ENCODE data around the gene VPS26B. TPM values are rescaled to one million over a fixed set of nuclear protein-coding genes. Genes with fewer than 3 reads are reported as not detected.

The VPS26B gene
- total RNA-seq, 1 donor from 2014 or later = 46.6 TPM

DNA sequence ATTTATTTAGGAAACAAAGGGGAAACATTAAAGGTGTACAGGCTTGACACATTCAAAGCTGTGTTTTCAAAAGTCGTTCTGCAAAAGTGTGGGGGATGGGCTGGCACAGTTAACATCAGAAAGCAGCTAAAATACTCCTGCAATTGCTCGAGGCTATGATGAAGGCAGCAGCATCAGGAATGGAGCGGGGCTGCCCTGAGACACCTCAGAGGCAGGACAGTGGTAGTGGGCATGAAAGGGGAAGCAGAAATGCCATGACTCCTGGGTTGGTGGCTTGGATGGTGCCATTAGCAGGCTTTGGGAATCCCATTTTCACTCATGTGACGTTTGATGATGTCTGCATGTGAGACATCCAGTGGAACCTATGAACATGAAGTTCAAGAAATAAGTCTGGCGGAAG, 1.4 kb upstream of the VPS26B start:
- H3K4me3 Mint-ChIP-seq (ENCODE audit: unreplicated experiment) = peak overlapping the region; percentile 89
- H3K27me3 ChIP-seq (ENCODE audit: insufficient read depth, low read length) = no peaks in the 10 kb centered on the region
- H4K20me1 ChIP-seq (ENCODE audit: insufficient read depth, low read length) = peaks cover 43% of the 10 kb centered on the region
- H3K4me2 ChIP-seq (ENCODE audit: low read length) = peak overlapping the region; percentile 100
- TF ChIP-seq EZH2 (IDR thresholded peaks at IDR 0.05; ENCODE audit: insufficient read depth, low read length) = no peak
- TF ChIP-seq, protein P1, sequence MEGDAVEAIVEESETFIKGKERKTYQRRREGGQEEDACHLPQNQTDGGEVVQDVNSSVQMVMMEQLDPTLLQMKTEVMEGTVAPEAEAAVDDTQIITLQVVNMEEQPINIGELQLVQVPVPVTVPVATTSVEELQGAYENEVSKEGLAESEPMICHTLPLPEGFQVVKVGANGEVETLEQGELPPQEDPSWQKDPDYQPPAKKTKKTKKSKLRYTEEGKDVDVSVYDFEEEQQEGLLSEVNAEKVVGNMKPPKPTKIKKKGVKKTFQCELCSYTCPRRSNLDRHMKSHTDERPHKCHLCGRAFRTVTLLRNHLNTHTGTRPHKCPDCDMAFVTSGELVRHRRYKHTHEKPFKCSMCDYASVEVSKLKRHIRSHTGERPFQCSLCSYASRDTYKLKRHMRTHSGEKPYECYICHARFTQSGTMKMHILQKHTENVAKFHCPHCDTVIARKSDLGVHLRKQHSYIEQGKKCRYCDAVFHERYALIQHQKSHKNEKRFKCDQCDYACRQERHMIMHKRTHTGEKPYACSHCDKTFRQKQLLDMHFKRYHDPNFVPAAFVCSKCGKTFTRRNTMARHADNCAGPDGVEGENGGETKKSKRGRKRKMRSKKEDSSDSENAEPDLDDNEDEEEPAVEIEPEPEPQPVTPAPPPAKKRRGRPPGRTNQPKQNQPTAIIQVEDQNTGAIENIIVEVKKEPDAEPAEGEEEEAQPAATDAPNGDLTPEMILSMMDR (IDR thresholded peaks at IDR 0.05; ENCODE audit: insufficient read depth, low read depth, low read length) = no peak
- peaks cover 25% of the 10 kb centered on the region for H3K4me1 ChIP-seq (ENCODE audit: insufficient read depth, low read length)
- H3K9ac ChIP-seq (ENCODE audit: low read length) = peak overlapping the region; percentile 94
- H2AFZ ChIP-seq (ENCODE audit: low read depth, low read length) = peak overlapping the region; percentile 100
- no peaks in the 10 kb centered on the region for H3K27me3 Mint-ChIP-seq (ENCODE audit: low read depth, unreplicated experiment)
- peaks cover 5% of the 10 kb centered on the region for H3K36me3 ChIP-seq (ENCODE audit: insufficient read depth, low read length)
- no peaks in the 10 kb centered on the region for H3K9me3 Mint-ChIP-seq (ENCODE audit: unreplicated experiment)
- H3K4me1 Mint-ChIP-seq (ENCODE audit: low read depth, unreplicated experiment) = peaks cover 20% of the 10 kb centered on the region
- H3K79me2 ChIP-seq (ENCODE audit: insufficient read depth, low read length) = peaks cover 79% of the 10 kb centered on the region
- peak overlapping the region; percentile 100 for H3K4me3 ChIP-seq (ENCODE audit: insufficient read depth, low read depth, low read length)
- peak overlapping the region; percentile 25 for H3K27ac ChIP-seq (ENCODE audit: low read depth, low read length)
- H3K9me3 ChIP-seq (ENCODE audit: insufficient read depth, low read depth, low read length) = no peaks in the 10 kb centered on the region
- DNase-seq (ENCODE audit: low read depth) (no peak), FAIRE-seq (no peak)
- peak overlapping the region; percentile 22 for H3K27ac Mint-ChIP-seq (ENCODE audit: unreplicated experiment)
- H3K36me3 Mint-ChIP-seq (ENCODE audit: low read depth, unreplicated experiment) = peaks cover 4% of the 10 kb centered on the region

DNA sequence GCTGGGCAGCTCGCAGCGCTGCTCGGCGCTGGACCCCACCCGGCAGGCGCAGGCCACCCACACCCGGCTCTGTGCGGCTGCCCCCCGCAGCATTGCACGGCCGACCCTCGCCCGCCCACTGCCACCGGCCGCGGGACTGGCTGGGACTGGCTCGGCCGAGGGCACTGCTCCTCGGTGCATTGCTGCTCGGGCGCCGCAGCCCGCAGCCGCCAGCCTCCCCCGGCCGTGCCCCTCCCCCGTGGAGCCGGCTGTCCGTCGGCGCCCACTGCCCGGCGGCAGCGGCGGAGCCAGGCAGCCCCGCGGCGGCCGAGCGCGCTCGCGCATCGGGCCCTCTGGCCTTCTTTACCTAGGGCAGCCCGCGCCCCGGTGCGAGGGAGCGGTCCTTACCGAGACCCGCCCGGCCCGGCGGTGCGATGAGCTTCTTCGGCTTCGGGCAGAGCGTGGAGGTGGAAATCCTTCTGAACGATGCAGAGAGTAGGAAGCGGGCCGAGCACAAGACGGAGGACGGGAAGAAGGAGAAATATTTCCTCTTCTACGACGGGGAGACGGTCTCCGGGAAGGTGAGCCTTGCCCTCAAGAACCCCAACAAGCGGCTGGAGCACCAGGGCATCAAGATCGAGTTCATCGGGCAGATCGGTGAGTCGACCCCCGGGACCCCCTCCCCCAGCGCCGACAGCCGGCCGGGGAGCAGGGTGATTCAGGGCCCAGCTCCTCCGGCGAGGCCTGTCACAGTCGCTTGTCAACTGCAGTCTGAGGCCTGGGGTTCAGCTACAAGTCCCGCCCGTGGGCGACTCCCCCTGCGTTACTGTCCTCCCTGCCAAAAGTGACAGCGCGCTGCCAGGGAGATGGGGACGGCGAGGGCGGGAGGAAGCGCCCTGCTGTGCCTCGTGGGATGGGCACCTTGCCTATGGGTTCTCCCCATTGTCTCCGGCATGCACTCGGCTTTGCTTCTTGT, 516 bp downstream of the VPS26B start:
- no peaks in the 10 kb centered on the region for H3K9me3 Mint-ChIP-seq (ENCODE audit: unreplicated experiment)
- TF ChIP-seq EZH2 (IDR thresholded peaks at IDR 0.05; ENCODE audit: insufficient read depth, low read length) = no peak
- TF ChIP-seq, protein P1 (IDR thresholded peaks at IDR 0.05; ENCODE audit: insufficient read depth, low read depth, low read length) = no peak
- Histone ChIP-seq H3K36me3 (ENCODE audit: insufficient read depth, low read length) (peaks cover 5% of the 10 kb centered on the region), H2AFZ (ENCODE audit: low read depth, low read length) (peak overlapping the region; percentile 100), H3K9me3 (ENCODE audit: insufficient read depth, low read depth, low read length) (no peaks in the 10 kb centered on the region), H3K4me1 (ENCODE audit: insufficient read depth, low read length) (peaks cover 29% of the 10 kb centered on the region), H3K27me3 (ENCODE audit: insufficient read depth, low read length) (no peaks in the 10 kb centered on the region), H3K4me3 (ENCODE audit: insufficient read depth, low read depth, low read length) (peak overlapping the region; percentile 100), H4K20me1 (ENCODE audit: insufficient read depth, low read length) (peaks cover 52% of the 10 kb centered on the region), H3K79me2 (ENCODE audit: insufficient read depth, low read length) (peaks cover 84% of the 10 kb centered on the region), H3K4me2 (ENCODE audit: low read length) (peak overlapping the region; percentile 100), H3K9ac (ENCODE audit: low read length) (peak overlapping the region; percentile 94), H3K27ac (ENCODE audit: low read depth, low read length) (peak overlapping the region; percentile 85)
- DNase-seq (ENCODE audit: low read depth) (no peak), FAIRE-seq (no peak)
- peak overlapping the region; percentile 70 for H3K27ac Mint-ChIP-seq (ENCODE audit: unreplicated experiment)
- no peaks in the 10 kb centered on the region for H3K36me3 Mint-ChIP-seq (ENCODE audit: low read depth, unreplicated experiment)
- peak overlapping the region; percentile 94 for H3K4me3 Mint-ChIP-seq (ENCODE audit: unreplicated experiment)
- peaks cover 28% of the 10 kb centered on the region for H3K4me1 Mint-ChIP-seq (ENCODE audit: low read depth, unreplicated experiment)
- H3K27me3 Mint-ChIP-seq (ENCODE audit: low read depth, unreplicated experiment) = no peaks in the 10 kb centered on the region
